Endothelial cell of umbilical vein (primary cell): ENCODE data around the gene TEX29. TPM values are rescaled to one million over a fixed set of nuclear protein-coding genes. Genes with fewer than 3 reads are reported as not detected.

Experiments
- Bru-seq: library from RNA; stranded (reverse); fragments of 400-500 nt; gene quantifications from one replicate; lab custom pipeline; 2021; lab: Mats Ljungman, UMichigan
- BruChase-seq, 2 experiments: library from RNA; stranded (reverse); fragments of 400-500 nt; gene quantifications; one replicate each; lab custom pipeline; 2021; lab: Mats Ljungman, UMichigan
- BruUV-seq: library from RNA; stranded (reverse); fragments of 400-500 nt; replicated peaks from 2 replicates; lab custom pipeline; 2021; lab: Mats Ljungman, UMichigan
- CTCF ChIA-PET: fragments of 300-600, 350-600 bp; sonication (Branson Sonifier 250); formaldehyde crosslinking; loops from one replicate; lab custom pipeline; 2021; ENCODE audit warnings: antibody characterized with exemption, inconsistent platforms; lab: Charles Lee
- POLR2A ChIA-PET: fragments of 300-600, 350-600 bp; sonication (Branson Sonifier 250); formaldehyde crosslinking; loops from one replicate; lab custom pipeline; 2021; ENCODE audit warnings: antibody characterized with exemption, inconsistent platforms; lab: Charles Lee
- DNase-seq: peaks from one replicate; pipeline ENCODE4 v3.0.0-alpha.2; 2011; ENCODE audit warnings: low read depth, low spot score
- FAIRE-seq: peaks from 2 replicates; lab custom pipeline; 2011; peaks lifted over from hg19 to GRCh38; lab: Jason Lieb, UNC
- H2AFZ ChIP-seq: 2 replicates; pipeline ENCODE4 v1.6.0; 2012; ENCODE audit warnings: low read depth, low read length, control low read depth, inconsistent platforms
- H3K27ac ChIP-seq: 2 replicates; pipeline ENCODE4 v1.5.1; 2011; ENCODE audit warnings: low read depth, mild to moderate bottlenecking, control low read depth, low read length, moderate library complexity; ENCODE audit not compliant: insufficient read depth
- H3K27me3 ChIP-seq, 2 experiments: 2 replicates each; pipeline versions ENCODE4 v1.6.0 to v1.6.1; 2011; ENCODE audit warnings: low read length in 2 of 2, mixed read lengths in 1 of 2; ENCODE audit not compliant: control insufficient read depth in 2 of 2, insufficient read depth in 2 of 2
- H3K36me3 ChIP-seq, 2 experiments: 2 replicates in 1 of 2; 3 replicates in 1 of 2; pipeline ENCODE4 v1.5.1; 2011; ENCODE audit warnings: low read length in 2 of 2, mild to moderate bottlenecking in 1 of 2, moderate library complexity in 1 of 2; ENCODE audit not compliant: control insufficient read depth in 2 of 2, insufficient read depth in 2 of 2; ENCODE audit errors: extremely low read depth in 1 of 2
- H3K4me1 ChIP-seq: 3 replicates; pipeline ENCODE4 v1.5.1; 2011; ENCODE audit warnings: mild to moderate bottlenecking, low read length; ENCODE audit not compliant: control insufficient read depth, insufficient read depth; ENCODE audit errors: extremely low read depth
- H3K4me2 ChIP-seq: 2 replicates; pipeline ENCODE4 v1.6.1; 2011; ENCODE audit warnings: low read length, control low read depth, mixed read lengths; ENCODE audit not compliant: insufficient read depth
- H3K4me3 ChIP-seq, 3 experiments: fragments of 200-600 bp in 1 of 3; sonication (generic), shearing (Covaris generic) in 1 of 3; replicated peaks in 1 of 3; 2 replicates each; pipeline ENCODE4 v1.5.1; 2011 to 2016; ENCODE audit warnings: control low read depth in 3 of 3, low read length in 3 of 3, mild to moderate bottlenecking in 2 of 3, inconsistent platforms in 1 of 3, low read depth in 1 of 3, moderate library complexity in 1 of 3; ENCODE audit not compliant: insufficient read depth in 1 of 3
- H3K79me2 ChIP-seq: 2 replicates; pipeline ENCODE4 v1.6.0; 2012; ENCODE audit warnings: low read length, inconsistent platforms; ENCODE audit not compliant: control insufficient read depth, insufficient read depth
- H3K9ac ChIP-seq: replicated peaks from 2 replicates; pipeline ENCODE3; 2011; ENCODE audit warnings: low read length, control low read depth; ENCODE audit not compliant: insufficient read depth; ENCODE audit errors: extremely low read depth
- H3K9me1 ChIP-seq: replicated peaks from 3 replicates; pipeline ENCODE4 v1.6.0; 2011; ENCODE audit warnings: mild to moderate bottlenecking, low read length; ENCODE audit not compliant: control insufficient read depth, insufficient read depth; ENCODE audit errors: extremely low read depth
- H3K9me3 ChIP-seq: replicated peaks from 2 replicates; pipeline ENCODE4 v1.5.1; 2012; ENCODE audit warnings: low read length, inconsistent platforms; ENCODE audit not compliant: control insufficient read depth, insufficient read depth
- H4K20me1 ChIP-seq: replicated peaks from 2 replicates; pipeline ENCODE3; 2011; ENCODE audit warnings: mild to moderate bottlenecking, low read length; ENCODE audit not compliant: control insufficient read depth, insufficient read depth; ENCODE audit errors: extremely low read depth
- CTCF ChIP-seq, 2 donors: IDR thresholded peaks; 1 replicate in 1 of 2; 2 replicates in 1 of 2; pipeline ENCODE4 v1.5.1; 2011; ENCODE audit warnings: low read length in 2 of 2, mild to moderate bottlenecking in 2 of 2, moderate library complexity in 2 of 2, control low read depth in 1 of 2, inconsistent platforms in 1 of 2, low read depth in 1 of 2; ENCODE audit not compliant: insufficient read depth in 1 of 2; ENCODE audit errors: extremely low read depth in 1 of 2
- EZH2 ChIP-seq: IDR thresholded peaks from 2 replicates; pipeline ENCODE4 v1.6.1; 2012; ENCODE audit warnings: borderline replicate concordance, low read depth, mild to moderate bottlenecking, moderate library complexity, low read length, inconsistent platforms; ENCODE audit not compliant: severe bottlenecking
- FOS ChIP-seq: IDR thresholded peaks from 2 replicates; pipeline ENCODE4 v1.6.1; 2011; ENCODE audit warnings: mild to moderate bottlenecking, low read length, moderate library complexity, borderline replicate concordance; ENCODE audit not compliant: insufficient read depth
- GATA2 ChIP-seq: IDR thresholded peaks from 2 replicates; pipeline ENCODE4 v1.7.0; 2011; ENCODE audit warnings: low read depth, mild to moderate bottlenecking, moderate library complexity, mixed read lengths, low read length; ENCODE audit not compliant: insufficient read length, insufficient read depth
- JUN ChIP-seq: IDR thresholded peaks from 2 replicates; pipeline ENCODE4 v1.6.1; 2011; ENCODE audit warnings: borderline replicate concordance, low read depth; ENCODE audit not compliant: insufficient read length, insufficient read depth
- MAX ChIP-seq: IDR thresholded peaks from 2 replicates; pipeline ENCODE4 v1.6.1; 2011; ENCODE audit not compliant: insufficient read depth, insufficient read length
- MYC ChIP-seq: IDR thresholded peaks from one replicate; pipeline ENCODE4 v1.6.1; 2011; ENCODE audit warnings: mild to moderate bottlenecking, low read depth, low read length
- POLR2A ChIP-seq: IDR thresholded peaks from 2 replicates; pipeline ENCODE4 v1.6.1; 2012; ENCODE audit warnings: low read depth, mild to moderate bottlenecking, control low read depth, low read length
- POLR2AphosphoS5 ChIP-seq: IDR thresholded peaks from 2 replicates; pipeline ENCODE4 v1.6.1; 2012; ENCODE audit warnings: low read depth, mild to moderate bottlenecking, control low read depth, low read length, moderate library complexity; ENCODE audit not compliant: insufficient read depth
- dilution Hi-C: fragments of 300-500 bp; cut with MboI; formaldehyde crosslinking; loops from one replicate; pipeline ENCODE4 v1.15.0; 2019; ENCODE audit warnings: low sequenced_read_pairs; ENCODE audit not compliant: extremely low pct_ligation_motif_present
- intact Hi-C: fragments of 100-400 bp; cut with micrococcal nuclease; formaldehyde crosslinking; loops from one replicate; pipeline ENCODE4 v1.10.0; 2022
- long read RNA-seq: library from polyadenylated mRNA; stranded (forward); transcript quantifications from one replicate; pipeline ENCODE4 v2.0.0, GENCODE V29; 2021
- polyA minus RNA-seq, 3 experiments: library from RNA; depleted of rRNA, polyadenylated mRNA; stranded (reverse); fragments of >200 nt; gene quantifications; 1 replicate in 1 of 3; 2 replicates in 2 of 3; pipeline ENCODE4 v1.2.3, GENCODE V29; 2011
- polyA plus RNA-seq, 4 experiments: library from polyadenylated mRNA; depleted of rRNA in 3 of 4; stranded (reverse) in 3 of 4; unstranded in 1 of 4; fragments of >200 nt; gene quantifications; 2 replicates each; pipeline versions ENCODE4 v1.2.1 to v1.2.3, GENCODE V29; 2011 to 2012; ENCODE audit warnings: missing spikeins in 1 of 4
- total RNA-seq: library from RNA; stranded (reverse); gene quantifications from 2 replicates; pipeline ENCODE4 v1.2.3, GENCODE V29; 2021

TEX29 gene
- not detected in 2 replicates for total RNA-seq
- 0.44 TPM in 1 of 2 replicates, not detected in the other for polyA plus RNA-seq
- polyA plus RNA-seq (2011; cell fraction: cytosol; rRNA removed), result not detected in 2 replicates
- 0.34 and 0.59 TPM in 2 replicates for polyA plus RNA-seq (2011; cell fraction: nucleus; rRNA removed)
- polyA plus RNA-seq (2012), result not detected in 2 replicates
- not detected in 2 replicates for polyA minus RNA-seq
- polyA minus RNA-seq (2011; cell fraction: cytosol; rRNA and poly(A)+ RNA removed), result not detected
- polyA minus RNA-seq (2011; cell fraction: nucleus; rRNA and poly(A)+ RNA removed), result not detected in 2 replicates
- Bru-seq, nascent RNA, result percentile 28 among the genes with signal in this experiment
- percentile 43 among the genes with signal in this experiment for BruChase-seq, experiment 1, labeled RNA remaining after a 6-hour chase
- BruChase-seq, experiment 2, labeled RNA remaining after a 2-hour chase, result percentile 32 among the genes with signal in this experiment
- long read RNA-seq, result 0 reads

GRCh38 chr13:111319998-111320911, at the start of gene TEX29:
TSS of gene TEX29 (plus strand) at chr13:111320642. CDS start at chr13:111320891, 249 bp downstream.
- DNase-seq (no peak), FAIRE-seq (no peak)
- Histone ChIP-seq H3K9me3 (no peaks in the 10 kb centered on the region), H4K20me1 (no peaks in the 10 kb centered on the region), H3K27me3 (no peaks in the 10 kb centered on the region), H2AFZ (no peak within 1 kb of the TSS), H3K27ac (no peak within 1 kb of the TSS), H3K9me1 (no peaks in the 10 kb centered on the region), H3K36me3 (no peaks in the 10 kb centered on the region), H3K9ac (no peak within 1 kb of the TSS), H3K4me2 (no peak within 1 kb of the TSS), H3K4me1 (peaks cover 4% of the 10 kb centered on the region), H3K79me2 (no peaks in the 10 kb centered on the region), H3K4me3 (no peak within 1 kb of the TSS)
- POLR2A ChIA-PET, result no interaction called here
- TF ChIP-seq MAX (no peak), GATA2 (no peak), MYC (no peak), JUN (no peak), POLR2AphosphoS5 (no peak), POLR2A (no peak), CTCF (IDR thresholded peaks at IDR 0.05; ENCODE audit: extremely low read depth in 1 of 2, insufficient read depth in 1 of 2, low read depth in 1 of 2, low read length in 2 of 2) (no peak), FOS (no peak), EZH2 (no peak)
- BruUV-seq, result no TSS peak
- dilution Hi-C loops, result no loop called here
- intact Hi-C loops, result no loop called here
- CTCF ChIA-PET, result no interaction called here
